OCI-LY3 (cell line): ENCODE results near the gene DNAJA1.

Experiments used
- H2AFZ ChIP-seq: fragments of 200-600, 300-600 bp; shearing (Covaris generic); 2 replicates; pipeline ENCODE4 v1.6.0; 2014; ENCODE audit warnings: antibody characterized with exemption, low read depth, low read length
- H3K27ac ChIP-seq: fragments of 200-600, 300-600 bp; sonication (generic); 2 replicates; pipeline ENCODE4 v1.5.1; 2014; ENCODE audit warnings: mild to moderate bottlenecking, low read length, moderate library complexity, mixed read lengths
- H3K27me3 ChIP-seq: fragments of 200-600, 300-600 bp; sonication (generic); 2 replicates; pipeline ENCODE4 v1.6.1; 2014; ENCODE audit warnings: low read depth, low read length, mixed read lengths
- H3K36me3 ChIP-seq: fragments of 200-600, 300-600 bp; sonication (generic); replicated peaks from 2 replicates; pipeline ENCODE3; 2014; ENCODE audit warnings: low read depth, low read length, mixed read lengths
- H3K4me1 ChIP-seq: fragments of 300-600, 200-600 bp; sonication (generic); 2 replicates; pipeline ENCODE4 v1.6.1; 2014; ENCODE audit warnings: low read length, mixed read lengths
- H3K4me2 ChIP-seq: fragments of 200-600, 300-600 bp; sonication (generic); 2 replicates; pipeline ENCODE4 v1.6.1; 2014; ENCODE audit warnings: low read length, mixed read lengths
- H3K4me3 ChIP-seq: fragments of 300-600, 200-600 bp; sonication (generic); 2 replicates; pipeline ENCODE4 v1.5.1; 2014; ENCODE audit warnings: antibody characterized with exemption, mild to moderate bottlenecking, low read length, moderate library complexity
- H3K79me2 ChIP-seq: fragments of 300-600, 200-600 bp; shearing (Covaris generic); 2 replicates; pipeline ENCODE4 v1.6.1; 2014; ENCODE audit warnings: mild to moderate bottlenecking, low read length, mixed read lengths
- H3K9ac ChIP-seq: fragments of 300-600, 200-600 bp; shearing (Covaris generic); 2 replicates; pipeline ENCODE4 v1.6.0; 2014; ENCODE audit warnings: mild to moderate bottlenecking, low read length, moderate library complexity
- H3K9me3 ChIP-seq: fragments of 200-600, 300-600 bp; shearing (Covaris generic); 2 replicates; pipeline ENCODE4 v1.6.1; 2014; ENCODE audit warnings: low read length, mixed read lengths; ENCODE audit not compliant: insufficient read depth
- H4K20me1 ChIP-seq: fragments of 200-600, 300-600 bp; sonication (generic); 2 replicates; pipeline ENCODE4 v1.6.1; 2016; ENCODE audit warnings: low read length, mixed read lengths; ENCODE audit not compliant: insufficient read depth
- EZH2phosphoT487 ChIP-seq: fragments of 200-600 bp; shearing (Covaris generic); IDR thresholded peaks from 2 replicates; pipeline ENCODE4 v1.6.1; 2018; ENCODE audit warnings: antibody characterized with exemption, mixed run types, low read depth
- TF ChIP-seq, protein P1 (sequence below): fragments of 200-600, 300-600 bp; sonication (generic); IDR thresholded peaks from 2 replicates; pipeline ENCODE4 v1.5.1; 2014; ENCODE audit warnings: antibody characterized with exemption, low read length, low read depth

The DNAJA1 gene

DNA sequence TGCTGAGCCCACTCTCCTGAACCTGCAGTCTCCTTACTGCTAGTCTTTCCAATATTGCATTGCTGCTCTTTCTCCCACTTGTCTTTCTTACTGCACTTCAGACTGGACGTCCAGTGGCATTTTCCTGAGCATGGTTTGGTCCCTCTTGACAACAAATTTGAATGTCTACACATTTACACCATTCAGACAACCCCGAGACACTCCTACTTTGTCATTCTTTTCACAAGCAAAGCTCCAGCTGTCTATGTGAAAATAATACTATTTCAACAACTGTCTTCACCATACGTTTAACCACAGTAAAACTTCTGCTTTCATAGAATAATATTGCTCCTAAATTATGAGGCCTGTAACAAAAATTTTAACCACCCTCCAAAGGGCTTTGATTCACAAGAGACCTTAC lies 13.2 kb upstream of the DNAJA1 start:
- Histone ChIP-seq H3K4me2 (no peak overlapping the region), H3K27ac (no peak overlapping the region), H3K27me3 (no peaks in the 10 kb centered on the region), H4K20me1 (no peaks in the 10 kb centered on the region), H2AFZ (no peak overlapping the region), H3K9me3 (no peaks in the 10 kb centered on the region), H3K9ac (no peak overlapping the region), H3K36me3 (peaks cover 10% of the 10 kb centered on the region), H3K4me3 (no peak overlapping the region), H3K79me2 (no peaks in the 10 kb centered on the region), H3K4me1 (no peaks in the 10 kb centered on the region)
- TF ChIP-seq, protein P1, sequence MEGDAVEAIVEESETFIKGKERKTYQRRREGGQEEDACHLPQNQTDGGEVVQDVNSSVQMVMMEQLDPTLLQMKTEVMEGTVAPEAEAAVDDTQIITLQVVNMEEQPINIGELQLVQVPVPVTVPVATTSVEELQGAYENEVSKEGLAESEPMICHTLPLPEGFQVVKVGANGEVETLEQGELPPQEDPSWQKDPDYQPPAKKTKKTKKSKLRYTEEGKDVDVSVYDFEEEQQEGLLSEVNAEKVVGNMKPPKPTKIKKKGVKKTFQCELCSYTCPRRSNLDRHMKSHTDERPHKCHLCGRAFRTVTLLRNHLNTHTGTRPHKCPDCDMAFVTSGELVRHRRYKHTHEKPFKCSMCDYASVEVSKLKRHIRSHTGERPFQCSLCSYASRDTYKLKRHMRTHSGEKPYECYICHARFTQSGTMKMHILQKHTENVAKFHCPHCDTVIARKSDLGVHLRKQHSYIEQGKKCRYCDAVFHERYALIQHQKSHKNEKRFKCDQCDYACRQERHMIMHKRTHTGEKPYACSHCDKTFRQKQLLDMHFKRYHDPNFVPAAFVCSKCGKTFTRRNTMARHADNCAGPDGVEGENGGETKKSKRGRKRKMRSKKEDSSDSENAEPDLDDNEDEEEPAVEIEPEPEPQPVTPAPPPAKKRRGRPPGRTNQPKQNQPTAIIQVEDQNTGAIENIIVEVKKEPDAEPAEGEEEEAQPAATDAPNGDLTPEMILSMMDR, result no peak
- TF ChIP-seq EZH2phosphoT487, result no peak

DNA sequence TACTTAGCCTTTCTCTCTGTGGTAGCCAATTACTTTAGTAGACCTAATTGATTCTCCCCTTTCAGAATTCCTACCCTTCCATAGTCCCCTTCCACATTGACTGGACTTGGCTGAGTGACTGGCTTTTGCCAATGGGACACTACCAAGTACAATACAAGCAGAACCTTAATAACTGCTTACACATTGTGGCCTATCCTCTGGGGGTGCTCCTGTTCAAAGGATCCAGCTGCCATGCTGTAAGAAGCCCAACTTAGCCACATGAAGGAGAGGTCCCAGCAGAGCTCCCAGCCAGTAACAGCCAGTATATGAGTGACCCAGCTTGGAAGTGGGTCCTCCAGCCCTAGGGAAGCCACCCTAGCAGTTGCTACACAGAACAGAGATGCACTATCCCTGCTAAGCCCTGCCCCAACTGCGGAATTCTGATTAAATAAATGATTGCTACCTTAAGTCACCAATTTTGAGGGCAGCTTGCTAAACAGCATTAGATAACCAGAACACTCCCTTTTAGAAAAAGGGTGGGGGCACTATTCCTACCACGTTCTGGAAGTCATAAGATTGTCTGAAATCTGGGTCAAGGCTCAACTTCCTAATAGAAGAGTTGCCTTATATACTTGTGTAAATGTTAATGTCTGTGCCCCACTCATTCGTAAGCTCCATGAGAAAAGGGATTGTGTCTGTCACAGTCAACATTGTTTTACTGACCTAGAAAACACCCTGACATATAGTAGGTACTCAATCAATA lies 12.6 kb upstream of the DNAJA1 start:
- Histone ChIP-seq H3K9me3 (no peaks in the 10 kb centered on the region), H2AFZ (no peak overlapping the region), H3K4me1 (peaks cover 4% of the 10 kb centered on the region), H3K4me2 (no peak overlapping the region), H3K4me3 (no peak overlapping the region), H3K36me3 (peaks cover 12% of the 10 kb centered on the region), H3K27me3 (no peaks in the 10 kb centered on the region), H3K79me2 (no peaks in the 10 kb centered on the region), H3K27ac (no peak overlapping the region), H4K20me1 (no peaks in the 10 kb centered on the region), H3K9ac (no peak overlapping the region)
- TF ChIP-seq, protein P1, result no peak

DNA sequence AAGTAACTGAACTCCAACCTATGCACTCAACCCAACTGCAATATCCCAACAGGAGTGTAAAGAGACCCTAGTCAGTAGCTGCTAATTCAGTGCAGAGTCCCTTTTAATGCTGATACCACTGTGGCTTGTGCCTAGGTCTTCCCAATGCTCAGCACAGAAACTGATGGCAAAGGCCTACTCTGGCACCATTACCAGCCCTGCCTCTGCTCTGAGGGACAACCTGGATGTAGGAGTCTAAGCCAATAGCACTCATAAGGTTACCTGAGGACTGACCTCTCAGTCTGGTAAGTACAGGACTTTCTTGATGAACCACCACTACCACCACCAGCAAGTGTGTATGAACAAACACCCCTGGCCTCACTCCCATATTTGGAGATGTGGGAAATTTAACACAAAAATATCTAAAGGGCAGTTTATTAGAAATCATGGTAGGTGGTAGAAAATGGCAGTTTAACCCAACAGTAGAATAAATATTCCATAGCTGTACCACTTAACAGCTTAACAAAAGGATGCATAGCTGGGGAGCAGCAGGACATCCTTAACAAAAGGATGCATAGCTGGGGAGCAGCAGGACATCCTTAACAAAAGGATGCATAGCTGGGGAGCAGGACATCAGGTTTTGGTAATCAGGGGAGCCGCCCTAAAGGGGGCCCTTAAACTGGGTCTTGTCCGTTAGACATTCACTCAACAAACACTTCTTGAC lies 11.0 kb upstream of the DNAJA1 start:
- peaks cover 13% of the 10 kb centered on the region for H3K36me3 ChIP-seq
- no peak for TF ChIP-seq EZH2phosphoT487
- TF ChIP-seq, protein P1, result no peak
- peaks cover 7% of the 10 kb centered on the region for H3K4me1 ChIP-seq
- no peak overlapping the region for H3K9ac ChIP-seq
- H2AFZ ChIP-seq, result no peak overlapping the region
- no peaks in the 10 kb centered on the region for H4K20me1 ChIP-seq
- no peak overlapping the region for H3K4me3 ChIP-seq
- no peak overlapping the region for H3K27ac ChIP-seq
- no peak overlapping the region for H3K4me2 ChIP-seq
- no peaks in the 10 kb centered on the region for H3K9me3 ChIP-seq
- no peaks in the 10 kb centered on the region for H3K27me3 ChIP-seq
- H3K79me2 ChIP-seq, result no peaks in the 10 kb centered on the region

DNA sequence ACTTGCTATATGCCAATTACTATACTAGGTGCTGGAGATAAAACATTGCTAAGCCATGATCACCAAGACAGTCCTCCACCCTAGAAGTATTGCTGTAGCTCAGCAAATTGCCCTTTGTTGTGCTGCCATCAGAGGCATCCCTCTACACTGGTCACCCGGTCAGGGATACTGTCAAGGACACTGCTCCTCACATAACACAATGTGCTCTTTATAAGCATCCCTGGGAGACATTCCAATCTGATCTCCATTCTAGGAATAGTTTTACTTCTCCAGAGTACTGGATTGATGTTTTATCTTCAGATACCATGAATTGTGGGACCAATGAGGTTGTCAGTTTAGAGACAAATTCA lies 10.4 kb upstream of the DNAJA1 start:
- Histone ChIP-seq H3K27me3 (no peaks in the 10 kb centered on the region), H4K20me1 (no peaks in the 10 kb centered on the region), H3K79me2 (peaks cover 3% of the 10 kb centered on the region), H3K4me3 (no peak overlapping the region), H3K4me1 (peaks cover 7% of the 10 kb centered on the region), H3K9me3 (no peaks in the 10 kb centered on the region), H3K9ac (no peak overlapping the region), H3K27ac (no peak overlapping the region), H2AFZ (no peak overlapping the region), H3K36me3 (peaks cover 13% of the 10 kb centered on the region), H3K4me2 (no peak overlapping the region)
- TF ChIP-seq, protein P1, result no peak
- TF ChIP-seq EZH2phosphoT487, result no peak
